Lower leg skin (tissue), 4 donors: Measurements from ENCODE around the gene GADD45B. TPM values are rescaled to one million over a fixed set of nuclear protein-coding genes. Genes with fewer than 3 reads are reported as not detected.
A peak's percentile ranks its signal among the peaks of the same experiment; 100 is the strongest.

ENCODE experiments used
- DNase-seq, 2 donors: peaks; one replicate each; pipeline ENCODE4 v3.0.0-alpha.2; 2019; ENCODE audit warnings: low spot score in 2 of 2
- H3K4me3 ChIP-seq: fragments of 200-600 bp; sonication (generic); 2 replicates; pipeline ENCODE4 v1.5.1; 2017; ENCODE audit warnings: mild to moderate bottlenecking, low read depth; ENCODE audit not compliant: poor library complexity, severe bottlenecking
- POLR2A ChIP-seq, 2 donors: fragments of 450-650 bp; IDR thresholded peaks; one replicate each; pipeline ENCODE4 v1.6.1; 2016 to 2017; ENCODE audit warnings: antibody characterized with exemption in 2 of 2, mild to moderate bottlenecking in 1 of 2, moderate library complexity in 1 of 2
- WGBS, 2 donors: methylation state at CpG; one replicate each; pipeline ENCODE4 v1.1.5; 2018; 5-methylcytosine and 5-hydroxymethylcytosine counted together
- intact Hi-C: fragments of 100-400 bp; cut with DNase I; formaldehyde crosslinking; loops from one replicate; pipeline ENCODE4 v1.15.0; 2023; ENCODE audit warnings: low total_unique reads
- total RNA-seq, 4 donors: library from RNA; depleted of rRNA; stranded (reverse); fragments of >200 nt; gene quantifications; one replicate each; pipeline ENCODE4 v1.1.0, GENCODE V29; 2016
- TF ChIP-seq, protein P1 (sequence below), 3 donors: fragments of 450-650 bp; IDR thresholded peaks; one replicate each; pipeline ENCODE4 v1.5.1; 2016; ENCODE audit warnings: antibody characterized with exemption in 3 of 3, mild to moderate bottlenecking in 3 of 3, moderate library complexity in 2 of 3

The GADD45B gene
- total RNA-seq, 4 donors from 2014 or later, result 74.0 to 205 (median 106) TPM

DNA sequence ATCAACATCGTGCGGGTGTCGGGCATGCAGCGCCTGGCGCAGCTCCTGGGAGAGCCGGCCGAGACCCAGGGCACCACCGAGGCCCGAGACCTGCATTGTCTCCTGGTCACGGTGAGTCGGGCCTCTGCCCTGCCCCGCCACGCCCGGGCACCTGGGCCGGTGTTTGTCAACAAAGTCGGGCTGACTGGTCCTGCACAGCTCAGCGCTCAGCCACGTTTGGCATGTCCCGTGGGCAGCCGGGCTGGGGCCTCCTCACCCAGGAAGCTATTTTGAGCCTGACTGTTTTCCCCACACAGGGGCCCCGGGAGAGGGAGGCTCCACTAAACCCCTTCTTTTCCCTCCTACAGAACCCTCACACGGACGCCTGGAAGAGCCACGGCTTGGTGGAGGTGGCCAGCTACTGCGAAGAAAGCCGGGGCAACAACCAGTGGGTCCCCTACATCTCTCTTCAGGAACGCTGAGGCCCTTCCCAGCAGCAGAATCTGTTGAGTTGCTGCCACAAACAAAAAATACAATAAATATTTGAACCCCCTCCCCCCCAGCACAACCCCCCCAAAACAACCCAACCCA is 1.3 kb downstream of the GADD45B start:
- WGBS, 2 donors, result 6 to 11% methylated on average over 21 to 27 of the region's 27 CpGs
- H3K4me3 ChIP-seq, result peak overlapping the region; percentile 92
- intact Hi-C loops, result loop anchor here (5.0 kb wide), 1 partner anchor 65 kb away; no protein-coding TSS in a partner anchor
- peak in 1 of 2 donors; percentile 90 for DNase-seq
- TF ChIP-seq, protein P1, sequence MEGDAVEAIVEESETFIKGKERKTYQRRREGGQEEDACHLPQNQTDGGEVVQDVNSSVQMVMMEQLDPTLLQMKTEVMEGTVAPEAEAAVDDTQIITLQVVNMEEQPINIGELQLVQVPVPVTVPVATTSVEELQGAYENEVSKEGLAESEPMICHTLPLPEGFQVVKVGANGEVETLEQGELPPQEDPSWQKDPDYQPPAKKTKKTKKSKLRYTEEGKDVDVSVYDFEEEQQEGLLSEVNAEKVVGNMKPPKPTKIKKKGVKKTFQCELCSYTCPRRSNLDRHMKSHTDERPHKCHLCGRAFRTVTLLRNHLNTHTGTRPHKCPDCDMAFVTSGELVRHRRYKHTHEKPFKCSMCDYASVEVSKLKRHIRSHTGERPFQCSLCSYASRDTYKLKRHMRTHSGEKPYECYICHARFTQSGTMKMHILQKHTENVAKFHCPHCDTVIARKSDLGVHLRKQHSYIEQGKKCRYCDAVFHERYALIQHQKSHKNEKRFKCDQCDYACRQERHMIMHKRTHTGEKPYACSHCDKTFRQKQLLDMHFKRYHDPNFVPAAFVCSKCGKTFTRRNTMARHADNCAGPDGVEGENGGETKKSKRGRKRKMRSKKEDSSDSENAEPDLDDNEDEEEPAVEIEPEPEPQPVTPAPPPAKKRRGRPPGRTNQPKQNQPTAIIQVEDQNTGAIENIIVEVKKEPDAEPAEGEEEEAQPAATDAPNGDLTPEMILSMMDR (IDR thresholded peaks at IDR 0.05), result no peak
- TF ChIP-seq POLR2A (IDR thresholded peaks at IDR 0.05), result no peak

DNA sequence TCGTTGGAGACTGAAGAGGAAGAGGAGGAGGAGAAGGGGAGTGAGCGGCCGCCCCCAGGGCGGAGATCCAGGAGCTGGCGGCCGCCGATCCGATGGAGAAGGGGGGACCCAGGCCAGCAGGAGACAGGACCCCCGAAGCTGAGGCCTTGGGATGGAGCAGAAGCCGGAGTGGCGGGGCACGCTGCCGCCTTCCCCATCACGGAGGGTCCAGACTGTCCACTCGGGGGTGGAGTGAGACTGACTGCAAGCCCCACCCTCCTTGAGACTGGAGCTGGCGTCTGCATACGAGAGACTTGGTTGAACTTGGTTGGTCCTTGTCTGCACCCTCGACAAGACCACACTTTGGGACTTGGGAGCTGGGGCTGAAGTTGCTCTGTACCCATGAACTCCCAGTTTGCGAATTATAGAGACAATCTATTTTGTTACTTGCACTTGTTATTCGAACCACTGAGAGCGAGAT is 1.8 kb downstream of the GADD45B start:
- intact Hi-C loops, result loop anchor here (5.0 kb wide), 1 partner anchor 65 kb away; no protein-coding TSS in a partner anchor
- no peak for TF ChIP-seq POLR2A (IDR thresholded peaks at IDR 0.05)
- TF ChIP-seq, protein P1 (IDR thresholded peaks at IDR 0.05), result no peak
- DNase-seq, result no peak
- H3K4me3 ChIP-seq, result peak overlapping the region; percentile 92
- WGBS, 2 donors, result 12% methylated on average over 16 to 21 of the region's 21 CpGs

DNA sequence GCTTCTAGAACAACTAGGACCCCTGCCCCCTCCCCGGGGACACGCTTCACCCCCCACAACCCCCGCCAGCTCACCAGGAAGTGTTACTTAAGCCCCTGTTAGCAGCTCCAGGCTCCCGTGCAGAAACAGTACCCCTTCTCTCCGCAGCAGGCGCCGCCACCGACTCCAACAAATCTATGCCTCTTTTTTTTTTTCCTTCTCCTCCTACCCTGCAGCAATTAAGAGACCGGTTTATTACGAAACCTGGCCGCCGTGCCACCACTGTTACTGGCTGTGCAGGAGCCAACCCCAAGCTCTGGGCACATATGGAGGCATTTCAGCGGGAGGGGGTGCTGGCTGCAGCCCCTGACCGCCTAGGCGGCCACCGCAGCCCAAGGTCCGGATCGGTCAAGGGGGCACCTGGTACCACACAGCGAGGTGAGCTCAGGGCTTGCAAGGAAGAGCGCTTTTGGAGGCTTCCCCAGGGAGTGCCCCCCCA is 2.4 kb downstream of the GADD45B start:
- intact Hi-C loops, result loop anchor here (5.0 kb wide), 1 partner anchor 64 kb away; no protein-coding TSS in a partner anchor
- peak overlapping the region; percentile 17 for H3K4me3 ChIP-seq
- TF ChIP-seq, protein P1 (IDR thresholded peaks at IDR 0.05), result no peak
- no peak for TF ChIP-seq POLR2A (IDR thresholded peaks at IDR 0.05)
- DNase-seq, result peak; percentile 75 to 95
- WGBS, 2 donors, result 0 to 1% methylated on average over 20 of the region's 20 CpGs

DNA sequence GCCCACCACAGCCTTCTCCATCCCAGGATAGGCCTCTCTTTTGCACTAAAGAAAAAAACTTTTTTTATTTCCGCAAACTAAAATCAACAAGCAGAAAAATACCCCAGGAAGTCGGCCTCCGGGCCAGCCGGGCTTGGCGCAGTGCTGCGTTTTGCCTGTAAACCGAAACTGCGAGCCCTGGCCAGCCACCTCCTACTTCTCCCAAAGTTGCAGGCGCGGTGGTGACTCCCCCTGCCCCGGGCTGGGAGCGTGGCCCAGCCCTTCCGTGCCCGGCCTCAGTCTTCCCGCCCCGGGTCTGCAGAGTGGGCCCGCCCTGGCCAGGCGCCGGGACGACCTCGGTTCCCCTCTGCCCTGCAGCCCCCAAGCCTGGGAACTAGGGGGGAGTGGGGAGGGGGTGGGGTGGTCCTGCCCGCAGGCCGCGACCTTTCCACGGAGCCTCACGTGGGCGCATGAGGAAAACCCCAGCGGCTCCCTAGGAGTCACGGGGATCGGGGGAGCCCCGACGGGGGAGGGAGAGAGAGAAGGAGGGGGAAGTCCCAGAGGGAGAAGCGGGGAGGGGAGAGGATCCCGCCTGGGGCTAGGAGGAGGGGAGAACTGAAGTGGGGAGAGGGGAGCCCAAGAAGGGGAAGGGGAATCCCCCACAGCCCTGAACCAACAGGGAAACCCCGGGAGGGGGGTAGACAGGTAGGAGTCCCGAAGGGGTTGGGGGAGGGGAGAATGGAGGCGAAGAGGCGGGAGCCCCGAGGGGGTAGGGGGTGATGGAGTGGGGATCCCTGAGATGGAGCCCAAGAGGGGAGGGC is 3.0 kb downstream of the GADD45B start:
- peak overlapping the region; percentile 17 for H3K4me3 ChIP-seq
- intact Hi-C loops, result loop anchor here (5.0 kb wide), 1 partner anchor 63 kb away; no protein-coding TSS in a partner anchor
- TF ChIP-seq, protein P1 (IDR thresholded peaks at IDR 0.05), result no peak
- TF ChIP-seq POLR2A (IDR thresholded peaks at IDR 0.05), result no peak
- 6 to 12% methylated on average over 18 to 34 of the region's 39 CpGs for WGBS, 2 donors
- DNase-seq, result peak; percentile 80 to 97

DNA sequence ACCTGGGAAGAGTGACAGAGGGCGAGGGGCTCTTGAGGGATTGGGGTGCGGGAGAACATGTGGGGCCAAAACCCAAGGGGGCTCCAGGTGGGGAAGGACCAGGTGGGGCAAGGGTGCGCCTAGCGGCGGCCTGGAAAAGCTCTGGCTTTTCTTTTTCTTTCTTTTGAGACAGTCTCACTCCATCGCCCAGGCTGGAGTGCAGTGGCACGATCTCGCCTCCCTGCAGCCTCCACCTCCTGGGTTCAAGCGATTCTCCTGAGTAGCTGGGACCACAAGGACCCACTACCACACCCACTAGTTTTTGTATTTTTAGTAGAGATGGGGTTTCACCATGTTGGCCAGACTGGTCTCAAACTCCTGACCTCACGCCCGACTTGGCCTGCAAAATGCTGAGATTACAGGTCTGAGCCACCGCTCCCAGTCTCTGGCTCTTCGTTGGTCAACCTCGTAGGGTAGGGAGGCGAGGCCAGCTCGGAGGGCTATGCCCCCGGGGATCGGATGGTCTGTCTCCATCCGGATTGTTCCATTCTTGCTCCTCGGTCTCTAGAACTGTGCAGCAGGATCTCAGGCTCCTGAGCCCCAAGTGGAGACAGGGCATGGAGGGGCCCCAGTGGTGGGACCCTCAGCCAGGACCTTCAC is 3.7 kb downstream of the GADD45B start:
- H3K4me3 ChIP-seq, result no peak overlapping the region
- peak in 1 of 2 donors; percentile 87 for DNase-seq
- TF ChIP-seq POLR2A (IDR thresholded peaks at IDR 0.05), result no peak
- TF ChIP-seq, protein P1 (IDR thresholded peaks at IDR 0.05), result no peak
- WGBS, 2 donors, result 75 to 84% methylated on average over 20 of the region's 20 CpGs
- intact Hi-C loops, result loop anchor here (5.0 kb wide), 1 partner anchor 63 kb away; no protein-coding TSS in a partner anchor
